ENCODE results near the gene CACNA1I.

DNA sequence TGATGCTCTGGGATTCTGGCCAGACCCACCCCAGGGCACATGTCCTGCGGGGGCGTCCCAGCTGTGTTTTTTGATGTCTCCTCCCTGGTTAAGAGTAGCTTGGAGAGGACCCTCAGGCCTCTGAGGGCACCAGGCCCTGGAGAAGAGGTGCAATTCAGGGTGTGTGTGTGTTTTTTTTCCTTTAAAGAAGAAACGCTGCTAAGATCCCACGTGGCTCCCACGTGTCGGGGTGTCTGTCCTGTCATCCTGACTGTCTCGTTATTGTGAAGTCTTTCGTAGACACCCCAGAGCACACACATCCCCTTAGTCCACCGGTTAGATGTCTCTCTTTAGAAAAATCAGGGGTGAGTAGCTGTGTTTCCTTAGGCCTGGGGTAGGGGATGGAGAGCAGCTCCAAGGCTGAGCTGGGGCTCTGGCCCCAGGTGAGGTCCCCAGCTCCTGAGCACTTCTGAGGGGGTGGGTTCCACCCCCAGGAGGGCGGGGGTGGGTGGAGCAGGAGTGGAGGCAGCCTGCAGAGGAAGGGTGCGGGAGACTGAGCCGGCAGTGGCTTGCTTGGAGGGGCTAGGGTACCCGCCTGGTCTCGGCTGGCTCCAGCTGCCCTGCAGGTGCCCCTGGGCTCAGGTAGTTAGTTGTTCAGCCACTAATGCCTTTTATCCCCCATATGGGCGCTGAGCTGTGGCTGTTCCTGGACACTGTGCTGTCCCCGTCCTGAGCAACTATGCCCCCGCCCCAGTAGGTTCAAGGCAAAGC is 116.4 kb downstream of the CACNA1I start:
- TF ChIP-seq, protein P1, sequence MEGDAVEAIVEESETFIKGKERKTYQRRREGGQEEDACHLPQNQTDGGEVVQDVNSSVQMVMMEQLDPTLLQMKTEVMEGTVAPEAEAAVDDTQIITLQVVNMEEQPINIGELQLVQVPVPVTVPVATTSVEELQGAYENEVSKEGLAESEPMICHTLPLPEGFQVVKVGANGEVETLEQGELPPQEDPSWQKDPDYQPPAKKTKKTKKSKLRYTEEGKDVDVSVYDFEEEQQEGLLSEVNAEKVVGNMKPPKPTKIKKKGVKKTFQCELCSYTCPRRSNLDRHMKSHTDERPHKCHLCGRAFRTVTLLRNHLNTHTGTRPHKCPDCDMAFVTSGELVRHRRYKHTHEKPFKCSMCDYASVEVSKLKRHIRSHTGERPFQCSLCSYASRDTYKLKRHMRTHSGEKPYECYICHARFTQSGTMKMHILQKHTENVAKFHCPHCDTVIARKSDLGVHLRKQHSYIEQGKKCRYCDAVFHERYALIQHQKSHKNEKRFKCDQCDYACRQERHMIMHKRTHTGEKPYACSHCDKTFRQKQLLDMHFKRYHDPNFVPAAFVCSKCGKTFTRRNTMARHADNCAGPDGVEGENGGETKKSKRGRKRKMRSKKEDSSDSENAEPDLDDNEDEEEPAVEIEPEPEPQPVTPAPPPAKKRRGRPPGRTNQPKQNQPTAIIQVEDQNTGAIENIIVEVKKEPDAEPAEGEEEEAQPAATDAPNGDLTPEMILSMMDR (IDR thresholded peaks at IDR 0.05) = no peak
- no peak for TF ChIP-seq EZH2 (IDR thresholded peaks at IDR 0.05; ENCODE audit: borderline replicate concordance, insufficient read depth, low read depth, low read length, poor library complexity, severe bottlenecking)

All from B cell (primary cell).